IgD-negative memory B cell (primary cell): Measurements from ENCODE around the gene PKP3. TPM values are rescaled to one million over a fixed set of nuclear protein-coding genes. Genes with fewer than 3 reads are reported as not detected.
"Not testable (repeated sequence)": the region's sequence is repeated elsewhere in the genome, so short reads cannot be mapped to it uniquely, and the experiment has no call there.

ENCODE experiments used
- H3K27ac Mint-ChIP-seq, 3 donors: one replicate each; pipeline ENCODE4 v1.8.0; 2020 to 2022; ENCODE audit warnings: mild to moderate bottlenecking in 3 of 3, mixed read lengths in 3 of 3, moderate library complexity in 1 of 3
- H3K27me3 Mint-ChIP-seq: one replicate; pipeline ENCODE4 v1.8.0; 2021; ENCODE audit warnings: mixed read lengths
- H3K36me3 Mint-ChIP-seq: one replicate; pipeline ENCODE4 v1.8.0; 2020; ENCODE audit warnings: mild to moderate bottlenecking, mixed read lengths
- H3K4me1 Mint-ChIP-seq, 3 donors: one replicate each; pipeline ENCODE4 v1.8.0; 2020 to 2022; ENCODE audit warnings: mixed read lengths in 3 of 3, mild to moderate bottlenecking in 1 of 3
- H3K4me3 Mint-ChIP-seq, 4 donors: one replicate each; pipeline ENCODE4 v1.8.0; 2020 to 2022; ENCODE audit warnings: mild to moderate bottlenecking in 4 of 4, mixed read lengths in 4 of 4, moderate library complexity in 3 of 4
- H3K9me3 Mint-ChIP-seq, 3 donors: one replicate each; pipeline ENCODE4 v1.8.0; 2020 to 2021; ENCODE audit warnings: mixed read lengths in 3 of 3, mild to moderate bottlenecking in 1 of 3
- polyA plus RNA-seq: library from polyadenylated mRNA; unstranded; fragments of 300-500 nt; fragmentation: Illumina TruSeq; gene quantifications from one replicate; pipeline ENCODE4 v1.2.3, GENCODE V29; 2021

Gene PKP3
- polyA plus RNA-seq, 1 donor from 2014 or later, result not detected

- H3K27me3 Mint-ChIP-seq, result no peaks in the 10 kb centered on the region
- no peaks in the 10 kb centered on the region for H3K9me3 Mint-ChIP-seq
- H3K27ac Mint-ChIP-seq, result peak overlapping the region in 2 of 3 donors; percentile 40 to 61
- H3K36me3 Mint-ChIP-seq, result no peaks in the 10 kb centered on the region
- peak overlapping the region; percentile 24 to 96 (median 93) for H3K4me3 Mint-ChIP-seq
- H3K4me1 Mint-ChIP-seq, result peaks cover 0 to 22% (median 12%) of the 10 kb centered on the region in 3 donors
These were observed 22.2 kb downstream of the PKP3 start for GRCh38 chr11:416051-416756.

- H3K27me3 Mint-ChIP-seq, result no peaks in the 10 kb centered on the region
- no peaks in the 10 kb centered on the region for H3K9me3 Mint-ChIP-seq
- no peaks in the 10 kb centered on the region for H3K36me3 Mint-ChIP-seq
- peaks cover 0 to 22% (median 12%) of the 10 kb centered on the region in 3 donors for H3K4me1 Mint-ChIP-seq
- H3K4me3 Mint-ChIP-seq, result peak overlapping the region; percentile 39 to 93 (median 64)
- no peak overlapping the region for H3K27ac Mint-ChIP-seq
These were observed 23.0 kb downstream of the PKP3 start for GRCh38 chr11:416757-417621.

- Mint-ChIP-seq H3K9me3 (no peaks in the 10 kb centered on the region), H3K4me3 (peak overlapping the region; percentile 57 to 84 (median 74)), H3K27ac (peak overlapping the region in 1 of 3 donors; percentile 16), H3K27me3 (no peaks in the 10 kb centered on the region), H3K36me3 (no peaks in the 10 kb centered on the region), H3K4me1 (peaks cover 0 to 22% (median 12%) of the 10 kb centered on the region in 3 donors)
These were observed 23.8 kb downstream of the PKP3 start for GRCh38 chr11:417652-418342.

GRCh38 chr11:418343-419247 lies 24.6 kb downstream of the PKP3 start:
- Mint-ChIP-seq H3K36me3 (peaks cover 1% of the 10 kb centered on the region), H3K27ac (no peak overlapping the region), H3K4me1 (peaks cover 0 to 19% (median 10%) of the 10 kb centered on the region in 3 donors), H3K4me3 (peak overlapping the region in 3 of 4 donors; percentile 27 to 74 (median 38)), H3K27me3 (no peaks in the 10 kb centered on the region), H3K9me3 (no peaks in the 10 kb centered on the region)

DNA sequence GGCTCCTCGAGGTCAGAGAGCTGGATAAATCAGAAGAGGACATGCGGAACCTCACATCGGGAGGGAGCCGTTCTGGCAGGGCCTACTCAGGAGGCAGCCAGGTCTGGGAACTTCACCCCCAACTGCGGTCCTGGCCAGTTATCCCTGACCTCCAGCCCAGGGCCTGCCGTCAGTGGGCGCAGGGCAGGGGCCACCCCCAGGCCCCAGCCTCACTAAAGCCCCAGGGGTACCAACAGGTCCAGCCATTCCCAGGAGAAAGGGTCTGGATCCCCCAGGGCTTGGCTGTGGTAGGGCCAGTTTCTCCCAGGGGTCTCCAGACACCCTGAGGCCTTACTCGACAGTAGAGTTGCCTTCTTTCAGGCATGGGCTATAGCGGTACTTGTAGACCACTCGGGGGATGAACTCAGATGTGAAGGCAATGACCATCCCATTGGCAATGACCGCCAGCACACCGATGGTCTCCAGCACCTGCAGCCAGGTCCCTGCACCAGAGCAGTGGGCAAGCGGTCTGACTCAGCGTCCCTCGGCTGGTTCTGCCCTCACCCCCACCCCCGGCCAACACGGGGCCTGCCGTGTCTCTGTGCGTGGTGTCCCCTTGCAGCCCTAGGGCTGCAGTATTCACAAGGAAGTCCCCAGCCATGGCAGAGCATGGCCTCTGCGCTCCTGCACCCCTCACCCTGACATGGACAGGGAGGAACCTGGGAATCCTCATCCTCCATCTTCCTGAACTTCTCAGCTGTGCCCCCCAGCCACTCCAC lies 25.4 kb downstream of the PKP3 start:
- Mint-ChIP-seq H3K27ac (no peak overlapping the region), H3K9me3 (no peaks in the 10 kb centered on the region), H3K36me3 (peaks cover 1% of the 10 kb centered on the region), H3K27me3 (no peaks in the 10 kb centered on the region), H3K4me3 (no peak overlapping the region), H3K4me1 (peaks cover 0 to 16% (median 7%) of the 10 kb centered on the region in 3 donors)

- Mint-ChIP-seq H3K27ac (no peak overlapping the region), H3K9me3 (no peaks in the 10 kb centered on the region), H3K4me1 (peaks cover 0 to 9% (median 5%) of the 10 kb centered on the region in 3 donors), H3K4me3 (no peak overlapping the region), H3K36me3 (peaks cover 3% of the 10 kb centered on the region), H3K27me3 (no peaks in the 10 kb centered on the region)
These were observed 26.3 kb downstream of the PKP3 start for GRCh38 chr11:420054-420910.

DNA sequence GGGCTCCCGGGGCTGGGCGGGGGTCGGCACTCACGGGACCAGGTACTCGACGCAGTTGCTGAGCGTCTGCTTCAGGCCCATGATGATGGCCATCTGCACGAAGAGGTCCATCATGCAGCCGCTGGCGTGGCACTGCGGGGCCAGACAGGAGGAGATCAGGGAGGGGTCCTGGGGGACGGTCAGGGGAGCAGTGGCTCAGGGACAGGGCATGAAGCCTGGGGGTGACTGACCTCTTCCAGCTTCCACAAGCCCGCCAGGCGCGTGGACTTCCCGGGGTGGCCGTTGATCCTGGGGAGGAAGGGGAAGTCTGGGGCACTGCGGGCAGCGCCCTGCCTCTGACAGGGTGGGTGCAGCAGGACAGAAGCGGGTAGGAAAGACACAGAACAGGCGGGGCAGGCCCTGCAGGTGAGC lies 26.9 kb downstream of the PKP3 start:
- H3K36me3 Mint-ChIP-seq, result peaks cover 5% of the 10 kb centered on the region
- no peaks in the 10 kb centered on the region for H3K27me3 Mint-ChIP-seq
- H3K4me3 Mint-ChIP-seq, result no peak overlapping the region
- no peak overlapping the region for H3K27ac Mint-ChIP-seq
- H3K4me1 Mint-ChIP-seq, result peaks cover 0 to 8% (median 4%) of the 10 kb centered on the region in 3 donors
- H3K9me3 Mint-ChIP-seq, result no peaks in the 10 kb centered on the region

- Mint-ChIP-seq H3K4me1 (peaks cover 0 to 4% (median 0%) of the 10 kb centered on the region in 3 donors), H3K36me3 (peaks cover 5% of the 10 kb centered on the region), H3K4me3 (peak overlapping the region in 1 of 4 donors; percentile 13), H3K27me3 (no peaks in the 10 kb centered on the region), H3K9me3 (no peaks in the 10 kb centered on the region), H3K27ac (peak overlapping the region in 1 of 3 donors; percentile 72)
These were observed 28.2 kb downstream of the PKP3 start for GRCh38 chr11:422249-422656.

DNA sequence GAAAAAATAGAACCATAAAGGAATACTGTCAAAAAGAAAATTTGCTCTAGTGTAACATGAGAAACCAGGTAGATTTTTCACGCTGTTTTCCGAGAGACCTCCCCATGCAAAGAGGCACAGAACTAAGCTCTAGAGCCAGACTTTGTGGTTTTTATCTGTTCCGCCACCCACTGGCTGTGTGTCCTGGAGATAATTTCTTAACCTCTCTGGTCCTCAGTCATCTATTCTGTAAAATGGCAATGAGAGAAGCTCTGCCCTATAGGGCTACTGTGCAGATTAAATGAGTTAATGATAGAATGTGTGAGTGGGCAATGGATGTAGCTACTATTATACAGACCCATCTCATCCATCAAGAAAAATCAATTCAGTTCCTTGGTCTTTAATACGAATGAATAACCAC lies 30.2 kb downstream of the PKP3 start:
- H3K9me3 Mint-ChIP-seq, result no peaks in the 10 kb centered on the region
- no peaks in the 10 kb centered on the region for H3K27me3 Mint-ChIP-seq
- no peaks in the 10 kb centered on the region for H3K4me1 Mint-ChIP-seq
- H3K27ac Mint-ChIP-seq, result peak overlapping the region in 1 of 3 donors; percentile 37
- H3K4me3 Mint-ChIP-seq, result no peak overlapping the region
- peaks cover 5% of the 10 kb centered on the region for H3K36me3 Mint-ChIP-seq

- H3K4me3 Mint-ChIP-seq, H3K9me3 Mint-ChIP-seq, H3K36me3 Mint-ChIP-seq, H3K4me1 Mint-ChIP-seq, H3K27me3 Mint-ChIP-seq: not testable (repeated sequence)
- H3K27ac Mint-ChIP-seq, result peak overlapping the region in 1 of 3 donors; percentile 37
These were observed 30.8 kb downstream of the PKP3 start for GRCh38 chr11:424766-425165.

DNA sequence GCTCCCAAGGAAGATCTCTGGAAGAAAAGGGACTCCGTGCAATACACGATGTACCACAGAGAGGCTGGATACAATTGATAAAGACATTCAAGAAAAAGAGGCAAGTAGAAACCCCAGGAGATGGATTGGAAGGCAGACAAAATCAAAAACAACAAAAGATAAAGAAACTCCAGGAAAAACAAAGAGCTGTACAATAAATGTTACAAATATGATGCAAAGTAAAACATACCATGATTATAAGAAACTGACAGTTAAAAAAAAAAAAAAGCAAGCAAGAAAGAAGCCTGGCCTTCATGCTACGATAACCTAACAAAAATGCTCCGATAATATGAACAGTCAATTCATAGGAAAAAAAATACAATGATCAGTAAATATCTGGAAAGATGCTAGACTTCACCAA lies 31.3 kb downstream of the PKP3 start:
- no peak overlapping the region for H3K4me3 Mint-ChIP-seq
- no peaks in the 10 kb centered on the region for H3K4me1 Mint-ChIP-seq
- peaks cover 5% of the 10 kb centered on the region for H3K36me3 Mint-ChIP-seq
- H3K27me3 Mint-ChIP-seq, result no peaks in the 10 kb centered on the region
- no peaks in the 10 kb centered on the region for H3K9me3 Mint-ChIP-seq
- no peak overlapping the region for H3K27ac Mint-ChIP-seq

DNA sequence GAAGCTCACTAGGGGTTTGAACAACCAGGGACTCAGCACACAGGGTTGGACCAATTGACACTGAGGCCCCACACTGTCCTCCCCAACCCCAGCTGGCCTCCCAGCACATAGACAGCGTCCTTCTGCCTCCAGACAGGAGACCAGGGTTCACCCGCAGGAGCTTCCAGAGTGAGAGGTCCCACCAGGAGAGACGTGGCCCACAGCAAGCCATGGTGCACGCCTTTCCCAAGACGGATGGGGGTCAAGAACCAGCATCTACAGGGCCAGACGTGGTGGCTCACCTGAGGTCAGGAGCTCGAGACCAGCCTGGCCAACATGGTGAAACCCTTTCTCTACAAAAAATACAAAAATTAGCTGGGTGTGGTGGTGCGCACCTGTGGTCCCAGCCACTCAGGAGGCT lies 32.8 kb downstream of the PKP3 start:
- Mint-ChIP-seq H3K4me1 (no peaks in the 10 kb centered on the region), H3K4me3 (no peak overlapping the region), H3K36me3 (peaks cover 5% of the 10 kb centered on the region), H3K9me3 (no peaks in the 10 kb centered on the region), H3K27ac (no peak overlapping the region), H3K27me3 (no peaks in the 10 kb centered on the region)

- H3K27me3 Mint-ChIP-seq, result no peaks in the 10 kb centered on the region
- H3K27ac Mint-ChIP-seq, result no peak overlapping the region
- no peak overlapping the region for H3K4me3 Mint-ChIP-seq
- no peaks in the 10 kb centered on the region for H3K4me1 Mint-ChIP-seq
- no peaks in the 10 kb centered on the region for H3K9me3 Mint-ChIP-seq
- H3K36me3 Mint-ChIP-seq, result peaks cover 4% of the 10 kb centered on the region
These were observed 34.3 kb downstream of the PKP3 start for GRCh38 chr11:428295-428694.
